OCI-LY7 (cell line): Measurements from ENCODE around the gene C19orf81. TPM values are rescaled to one million over a fixed set of nuclear protein-coding genes. Genes with fewer than 3 reads are reported as not detected.

Experiments
- BruUV-seq: library from RNA; stranded (reverse); fragments of 400-500 nt; replicated peaks from 2 replicates; lab custom pipeline; 2021; lab: Mats Ljungman, UMichigan
- CTCF ChIA-PET: fragments of 300-600 bp; sonication (Branson Sonifier 250); formaldehyde crosslinking; loops from one replicate; lab custom pipeline; 2022; ENCODE audit warnings: antibody characterized with exemption; ENCODE audit not compliant: unreplicated experiment; lab: Charles Lee
- POLR2A ChIA-PET: fragments of 300-600 bp; sonication (Branson Sonifier 250); formaldehyde crosslinking; loops from one replicate; lab custom pipeline; 2022; ENCODE audit warnings: antibody characterized with exemption; lab: Charles Lee
- DNase-seq: peaks from one replicate; pipeline ENCODE4 v3.0.0-alpha.2; 2015; ENCODE audit warnings: low spot score
- H2AFZ ChIP-seq: fragments of 200-600 bp; sonication (generic), shearing (Covaris generic); 2 replicates; pipeline ENCODE4 v1.6.1; 2014; ENCODE audit warnings: mild to moderate bottlenecking, antibody characterized with exemption, low read length, moderate library complexity
- H3K27ac ChIP-seq: fragments of 200-600 bp; sonication (generic); 2 replicates; pipeline ENCODE4 v1.5.1; 2014; ENCODE audit warnings: mixed run types, low read depth, mild to moderate bottlenecking, moderate library complexity, low read length, inconsistent platforms; ENCODE audit not compliant: poor library complexity, severe bottlenecking
- H3K36me3 ChIP-seq: fragments of 200-600 bp; sonication (generic); 2 replicates; pipeline ENCODE4 v1.6.1; 2014; ENCODE audit warnings: mild to moderate bottlenecking, antibody characterized with exemption, low read length, moderate library complexity, mixed read lengths; ENCODE audit not compliant: insufficient read depth
- H3K4me1 ChIP-seq: fragments of 200-600 bp; sonication (generic); 2 replicates; pipeline ENCODE4 v1.5.1; 2014; ENCODE audit warnings: mild to moderate bottlenecking, low read length; ENCODE audit not compliant: insufficient read depth, poor library complexity, severe bottlenecking
- H3K4me2 ChIP-seq: fragments of 200-600 bp; sonication (generic); 2 replicates; pipeline ENCODE4 v1.6.1; 2014; ENCODE audit warnings: mild to moderate bottlenecking, low read length
- H3K4me3 ChIP-seq: fragments of 200-600 bp; sonication (generic); 2 replicates; pipeline ENCODE4 v1.5.1; 2014; ENCODE audit warnings: mild to moderate bottlenecking, low read depth, low read length; ENCODE audit not compliant: poor library complexity, severe bottlenecking
- H3K79me2 ChIP-seq: fragments of 200-600 bp; sonication (generic); 2 replicates; pipeline ENCODE4 v1.6.1; 2016; ENCODE audit warnings: low read depth, mild to moderate bottlenecking, low read length, moderate library complexity, mixed read lengths; ENCODE audit not compliant: insufficient read depth
- H3K9me2 ChIP-seq: fragments of 200-600 bp; sonication (generic); 2 replicates; pipeline ENCODE4 v1.6.1; 2016; ENCODE audit warnings: mild to moderate bottlenecking, low read length, mixed read lengths; ENCODE audit not compliant: insufficient read depth
- H3K9me3 ChIP-seq: fragments of 200-600 bp; sonication (generic); 2 replicates; pipeline ENCODE4 v1.6.1; 2014; ENCODE audit warnings: mild to moderate bottlenecking, mixed run types, low read length, mixed read lengths
- H4K20me1 ChIP-seq: fragments of 200-600 bp; sonication (generic); 2 replicates; pipeline ENCODE4 v1.6.1; 2014; ENCODE audit warnings: mild to moderate bottlenecking, antibody characterized with exemption, low read length, moderate library complexity, mixed read lengths; ENCODE audit not compliant: insufficient read depth
- EZH2phosphoT487 ChIP-seq: fragments of 200-600 bp; sonication (generic); IDR thresholded peaks from 2 replicates; pipeline ENCODE4 v1.6.1; 2018; ENCODE audit warnings: low read depth, borderline replicate concordance, mild to moderate bottlenecking, mixed run types, antibody characterized with exemption, low read length, moderate library complexity, mixed read lengths
- intact Hi-C: fragments of 100-400 bp; cut with micrococcal nuclease; formaldehyde crosslinking; loops from one replicate; pipeline ENCODE4 v1.10.0; 2022; ENCODE audit not compliant: unreplicated experiment
- total RNA-seq, 2 experiments: library from RNA; depleted of rRNA in 1 of 2; stranded (reverse); fragments of >200 nt in 1 of 2; shearing (Covaris generic) in 1 of 2; gene quantifications; 2 replicates each; pipeline ENCODE4 v1.2.3, GENCODE V29; 2014 to 2022
- TF ChIP-seq, protein P1 (sequence below): fragments of 200-600 bp; sonication (generic); conservative IDR thresholded peaks from 2 replicates; pipeline ENCODE4 v1.5.1; 2014; ENCODE audit warnings: mild to moderate bottlenecking, antibody characterized with exemption, low read length, moderate library complexity, mixed read lengths

The C19orf81 gene
- total RNA-seq, 2 experiments from 2014 or later: 11.4 to 20.0 TPM

DNA sequence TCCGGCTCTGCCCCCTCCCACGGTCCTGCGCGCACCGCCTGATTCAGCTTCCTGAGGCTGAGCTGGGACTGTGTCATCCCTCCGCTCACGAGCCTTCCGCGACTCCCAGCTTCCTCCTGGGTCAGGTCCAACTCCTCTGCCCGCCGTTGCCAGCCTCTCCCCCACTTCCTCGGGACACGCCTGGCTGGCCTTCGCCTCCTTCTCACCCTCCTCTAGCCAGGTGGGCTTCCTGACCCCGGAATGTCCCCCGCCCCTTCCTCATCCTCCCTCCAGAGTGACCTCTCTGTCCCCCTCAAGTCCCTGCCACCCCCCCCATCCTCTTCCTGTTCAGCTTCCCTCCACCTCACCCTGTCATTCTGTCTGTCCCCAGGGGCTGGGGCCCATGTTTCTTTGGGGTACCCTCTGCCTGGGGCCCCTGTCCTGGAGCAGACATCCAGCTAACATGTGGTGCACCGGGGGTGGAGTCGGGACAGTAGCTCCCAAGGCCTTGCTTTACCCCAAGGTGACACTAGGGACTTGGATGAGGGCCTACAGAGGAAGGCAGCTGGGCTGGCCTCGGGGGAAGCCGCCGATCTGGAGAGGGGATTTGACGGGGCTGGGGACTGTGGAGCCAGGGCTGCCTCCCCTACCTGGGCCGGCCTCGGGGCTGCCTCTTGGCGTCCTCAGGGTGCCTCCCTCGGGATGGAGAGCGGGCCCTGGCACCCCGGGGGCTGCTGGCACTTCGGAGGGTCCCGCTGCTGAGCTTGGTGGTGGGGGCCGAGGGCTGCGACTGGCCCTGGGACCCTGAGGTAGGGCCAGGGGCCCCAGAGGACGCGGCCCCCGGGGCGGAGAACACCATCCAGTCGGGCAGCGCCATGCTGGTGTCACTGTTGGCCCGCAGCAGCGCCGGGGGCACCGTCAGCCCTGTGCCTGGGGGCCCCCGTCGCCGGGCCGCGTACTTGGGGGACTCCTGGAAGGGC is 53.9 kb downstream of the C19orf81 start:
- H3K9me2 ChIP-seq: no peaks in the 10 kb centered on the region
- H4K20me1 ChIP-seq: no peaks in the 10 kb centered on the region
- H3K4me2 ChIP-seq: no peak overlapping the region
- BruUV-seq: no TSS peak
- intact Hi-C loops: no loop called here
- H2AFZ ChIP-seq: no peak overlapping the region
- TF ChIP-seq EZH2phosphoT487: no peak
- TF ChIP-seq, protein P1, sequence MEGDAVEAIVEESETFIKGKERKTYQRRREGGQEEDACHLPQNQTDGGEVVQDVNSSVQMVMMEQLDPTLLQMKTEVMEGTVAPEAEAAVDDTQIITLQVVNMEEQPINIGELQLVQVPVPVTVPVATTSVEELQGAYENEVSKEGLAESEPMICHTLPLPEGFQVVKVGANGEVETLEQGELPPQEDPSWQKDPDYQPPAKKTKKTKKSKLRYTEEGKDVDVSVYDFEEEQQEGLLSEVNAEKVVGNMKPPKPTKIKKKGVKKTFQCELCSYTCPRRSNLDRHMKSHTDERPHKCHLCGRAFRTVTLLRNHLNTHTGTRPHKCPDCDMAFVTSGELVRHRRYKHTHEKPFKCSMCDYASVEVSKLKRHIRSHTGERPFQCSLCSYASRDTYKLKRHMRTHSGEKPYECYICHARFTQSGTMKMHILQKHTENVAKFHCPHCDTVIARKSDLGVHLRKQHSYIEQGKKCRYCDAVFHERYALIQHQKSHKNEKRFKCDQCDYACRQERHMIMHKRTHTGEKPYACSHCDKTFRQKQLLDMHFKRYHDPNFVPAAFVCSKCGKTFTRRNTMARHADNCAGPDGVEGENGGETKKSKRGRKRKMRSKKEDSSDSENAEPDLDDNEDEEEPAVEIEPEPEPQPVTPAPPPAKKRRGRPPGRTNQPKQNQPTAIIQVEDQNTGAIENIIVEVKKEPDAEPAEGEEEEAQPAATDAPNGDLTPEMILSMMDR: no peak
- ChIA-PET CTCF (no interaction called here), POLR2A (interaction anchor here (0.6 kb wide), 1 partner anchor 15 kb away, joined by 4 read pairs; no protein-coding TSS in a partner anchor)
- no peaks in the 10 kb centered on the region for H3K9me3 ChIP-seq
- H3K4me3 ChIP-seq: no peak overlapping the region
- no peaks in the 10 kb centered on the region for H3K79me2 ChIP-seq
- no peaks in the 10 kb centered on the region for H3K4me1 ChIP-seq
- DNase-seq: no peak
- H3K36me3 ChIP-seq: no peaks in the 10 kb centered on the region
- H3K27ac ChIP-seq: no peak overlapping the region

DNA sequence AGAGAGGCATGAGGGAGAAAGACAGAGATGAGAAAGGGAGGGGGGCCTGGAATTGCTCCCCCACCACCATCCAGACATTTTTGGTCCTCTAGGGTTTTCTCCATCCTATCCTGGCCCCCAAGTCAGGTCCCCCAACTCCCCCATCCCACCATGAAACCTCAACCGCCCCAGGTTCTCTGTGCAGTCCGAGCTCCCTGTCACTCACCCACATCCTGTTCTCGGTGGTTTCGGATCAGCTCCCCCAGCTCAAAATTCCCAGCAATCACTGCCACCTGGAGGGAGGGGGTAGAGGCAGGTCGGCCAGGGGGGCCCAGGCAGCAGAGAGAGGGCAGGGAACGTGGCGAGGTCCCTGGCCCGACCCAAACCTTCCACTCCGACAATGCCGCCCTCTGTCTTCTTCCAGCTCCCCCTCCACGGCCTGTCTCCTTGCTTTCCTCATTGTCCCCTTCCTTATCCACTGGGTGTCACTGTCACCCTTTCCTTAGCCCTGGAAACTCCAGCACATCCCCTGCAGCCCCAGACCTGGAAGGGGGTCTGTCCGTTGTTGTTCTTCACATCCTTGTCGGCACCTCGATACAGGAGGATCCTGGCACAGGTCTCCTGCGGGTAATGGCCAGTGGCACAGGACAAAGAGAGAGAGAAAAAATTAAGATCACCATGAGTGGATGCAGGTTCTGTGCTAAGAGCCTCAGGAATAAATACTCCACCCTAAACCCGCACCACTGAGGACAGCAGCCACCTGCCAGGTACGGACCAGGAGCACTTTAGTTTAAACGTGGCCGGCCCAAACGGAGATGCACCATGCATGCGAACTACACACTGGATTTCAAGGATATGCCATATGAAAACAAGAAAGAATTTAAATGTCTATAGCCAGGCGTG is 54.9 kb downstream of the C19orf81 start:
- intact Hi-C loops: no loop called here
- TF ChIP-seq, protein P1: no peak; the same call in 1 of the 2 replicates
- no peak for TF ChIP-seq EZH2phosphoT487

More for the DNA sequence above, 54.9 kb downstream of the C19orf81 start:
- Histone ChIP-seq H3K9me3 (no peaks in the 10 kb centered on the region), H3K36me3 (no peaks in the 10 kb centered on the region), H3K4me1 (no peaks in the 10 kb centered on the region), H3K27ac (no peak overlapping the region), H3K4me3 (no peak overlapping the region), H3K79me2 (no peaks in the 10 kb centered on the region), H2AFZ (no peak overlapping the region), H3K4me2 (no peak overlapping the region), H3K9me2 (no peaks in the 10 kb centered on the region), H4K20me1 (no peaks in the 10 kb centered on the region)
- ChIA-PET POLR2A (no interaction called here), CTCF (no interaction called here)
- DNase-seq: no peak
- BruUV-seq: no TSS peak
